ENCODE measurements around the gene CD44. TPM values are rescaled to one million over a fixed set of nuclear protein-coding genes. Genes with fewer than 3 reads are reported as not detected.
A peak's percentile ranks its signal among the peaks of the same experiment; 100 is the strongest.

The CD44 gene
- total RNA-seq, 1 donor from 2014 or later = 249 TPM

DNA sequence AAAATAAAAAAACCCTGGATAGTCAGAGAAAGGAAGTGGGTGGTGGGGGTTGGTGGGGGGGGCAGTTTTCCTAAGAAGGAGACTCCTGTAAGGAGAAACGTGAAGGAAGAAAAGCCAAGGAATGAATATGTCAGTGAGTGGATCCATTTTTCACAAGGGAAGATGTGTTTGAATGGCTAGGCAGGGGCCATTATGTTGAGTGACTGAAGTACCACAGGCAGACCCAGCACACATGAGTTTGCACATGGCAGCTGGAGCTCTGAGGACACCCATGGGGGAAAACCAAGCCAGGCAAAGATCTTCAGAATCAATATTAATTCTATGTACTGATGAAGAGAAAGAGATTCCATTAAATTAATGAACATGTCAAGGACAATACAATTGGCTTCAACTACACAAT, 67.6 kb downstream of the CD44 start:
- DNase-seq (ENCODE audit: low spot score) = no peak
- peaks cover 3% of the 10 kb centered on the region for H3K4me1 Mint-ChIP-seq (ENCODE audit: low read depth)
- H3K27ac Mint-ChIP-seq = no peak overlapping the region
- no peak overlapping the region for H3K4me3 Mint-ChIP-seq (ENCODE audit: low read depth)
- peaks cover 28% of the 10 kb centered on the region for H3K9me3 Mint-ChIP-seq
- no peaks in the 10 kb centered on the region for H3K27me3 Mint-ChIP-seq (ENCODE audit: low read depth)
- H3K36me3 Mint-ChIP-seq (ENCODE audit: low read depth) = peaks cover 98% of the 10 kb centered on the region
- intact Hi-C loops (cut with micrococcal nuclease) = no loop called here

GRCh38 chr11:35207471-35208403, 68.8 kb downstream of the CD44 start:
- no peaks in the 10 kb centered on the region for H3K27me3 Mint-ChIP-seq (ENCODE audit: low read depth)
- no peak overlapping the region for H3K27ac Mint-ChIP-seq
- intact Hi-C loops (cut with micrococcal nuclease) = no loop called here

DNA sequence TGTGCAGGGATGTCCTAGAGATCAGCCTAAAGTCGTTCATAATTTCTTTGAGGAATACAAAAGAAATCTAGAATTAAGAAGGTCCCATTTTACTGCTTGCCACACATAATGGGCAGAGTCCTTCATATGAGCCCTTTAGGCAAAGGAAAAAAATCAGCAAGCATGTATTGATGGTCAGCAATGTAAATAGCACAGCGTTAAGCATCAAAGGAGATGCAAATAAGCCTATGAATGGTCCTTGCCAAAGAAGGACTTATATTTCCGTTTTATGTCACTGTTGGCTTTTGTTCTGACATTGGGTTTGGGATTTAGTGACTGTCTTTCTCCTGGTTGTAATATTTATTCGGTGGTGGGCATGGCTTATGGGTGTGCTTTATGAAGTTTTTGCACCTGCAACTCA, 69.8 kb downstream of the CD44 start:
- no peak overlapping the region for H3K27ac Mint-ChIP-seq
- no peak overlapping the region for H3K4me3 Mint-ChIP-seq (ENCODE audit: low read depth)
- DNase-seq (ENCODE audit: low spot score) = no peak
- intact Hi-C loops (cut with micrococcal nuclease) = no loop called here
- no peaks in the 10 kb centered on the region for H3K27me3 Mint-ChIP-seq (ENCODE audit: low read depth)
- peaks cover 8% of the 10 kb centered on the region for H3K4me1 Mint-ChIP-seq (ENCODE audit: low read depth)
- peaks cover 98% of the 10 kb centered on the region for H3K36me3 Mint-ChIP-seq (ENCODE audit: low read depth)
- H3K9me3 Mint-ChIP-seq = peaks cover 31% of the 10 kb centered on the region

More at GRCh38 chr11:35207471-35208403, 68.8 kb downstream of the CD44 start:
- Mint-ChIP-seq H3K9me3 (peaks cover 31% of the 10 kb centered on the region), H3K4me3 (ENCODE audit: low read depth) (no peak overlapping the region), H3K36me3 (ENCODE audit: low read depth) (peaks cover 98% of the 10 kb centered on the region), H3K4me1 (ENCODE audit: low read depth) (peaks cover 3% of the 10 kb centered on the region)
- DNase-seq (ENCODE audit: low spot score) = no peak

GRCh38 chr11:35210876-35211546, 72.0 kb downstream of the CD44 start:
- peaks cover 24% of the 10 kb centered on the region for H3K4me1 Mint-ChIP-seq (ENCODE audit: low read depth)
- no peak overlapping the region for H3K27ac Mint-ChIP-seq

GRCh38 chr11:35211952-35212351, 73.0 kb downstream of the CD44 start:
- DNase-seq (ENCODE audit: low spot score) = no peak
- H3K36me3 Mint-ChIP-seq (ENCODE audit: low read depth) = peaks cover 98% of the 10 kb centered on the region
- no peak overlapping the region for H3K27ac Mint-ChIP-seq
- intact Hi-C loops (cut with micrococcal nuclease) = no loop called here
- H3K4me1 Mint-ChIP-seq (ENCODE audit: low read depth) = peaks cover 33% of the 10 kb centered on the region
- H3K9me3 Mint-ChIP-seq = peaks cover 28% of the 10 kb centered on the region
- H3K4me3 Mint-ChIP-seq (ENCODE audit: low read depth) = no peak overlapping the region
- H3K27me3 Mint-ChIP-seq (ENCODE audit: low read depth) = no peaks in the 10 kb centered on the region

More at GRCh38 chr11:35210876-35211546, 72.0 kb downstream of the CD44 start:
- no peak for DNase-seq (ENCODE audit: low spot score)
- Mint-ChIP-seq H3K27me3 (ENCODE audit: low read depth) (no peaks in the 10 kb centered on the region), H3K36me3 (ENCODE audit: low read depth) (peaks cover 98% of the 10 kb centered on the region), H3K4me3 (ENCODE audit: low read depth) (no peak overlapping the region), H3K9me3 (peaks cover 31% of the 10 kb centered on the region)
- intact Hi-C loops (cut with micrococcal nuclease) = no loop called here

- DNase-seq (ENCODE audit: low spot score) = no peak
- H3K27me3 Mint-ChIP-seq (ENCODE audit: low read depth) = no peaks in the 10 kb centered on the region
- H3K36me3 Mint-ChIP-seq (ENCODE audit: low read depth) = peaks cover 96% of the 10 kb centered on the region
- H3K4me1 Mint-ChIP-seq (ENCODE audit: low read depth) = peaks cover 45% of the 10 kb centered on the region
- no peak overlapping the region for H3K4me3 Mint-ChIP-seq (ENCODE audit: low read depth)
- H3K27ac Mint-ChIP-seq = peak overlapping the region; percentile 33
- intact Hi-C loops (cut with micrococcal nuclease) = no loop called here
- peaks cover 22% of the 10 kb centered on the region for H3K9me3 Mint-ChIP-seq
Measured at GRCh38 chr11:35214226-35214770, 75.3 kb downstream of the CD44 start.

- H3K4me3 Mint-ChIP-seq (ENCODE audit: low read depth) = no peak overlapping the region
- H3K27ac Mint-ChIP-seq = no peak overlapping the region
- peaks cover 45% of the 10 kb centered on the region for H3K4me1 Mint-ChIP-seq (ENCODE audit: low read depth)
- peaks cover 96% of the 10 kb centered on the region for H3K36me3 Mint-ChIP-seq (ENCODE audit: low read depth)
- DNase-seq (ENCODE audit: low spot score) = peak; percentile 11
- intact Hi-C loops (cut with micrococcal nuclease) = loop anchor here (5.0 kb wide), 1 partner anchor 47 kb away; no protein-coding TSS in a partner anchor
- no peaks in the 10 kb centered on the region for H3K27me3 Mint-ChIP-seq (ENCODE audit: low read depth)
- H3K9me3 Mint-ChIP-seq = peaks cover 18% of the 10 kb centered on the region
Measured at GRCh38 chr11:35214792-35215193, 75.8 kb downstream of the CD44 start.

GRCh38 chr11:35215945-35216344, 77.0 kb downstream of the CD44 start:
- Mint-ChIP-seq H3K4me1 (ENCODE audit: low read depth) (peaks cover 45% of the 10 kb centered on the region), H3K27ac (no peak overlapping the region), H3K9me3 (peaks cover 7% of the 10 kb centered on the region), H3K36me3 (ENCODE audit: low read depth) (peaks cover 94% of the 10 kb centered on the region), H3K27me3 (ENCODE audit: low read depth) (no peaks in the 10 kb centered on the region), H3K4me3 (ENCODE audit: low read depth) (no peak overlapping the region)
- no peak for DNase-seq (ENCODE audit: low spot score)
- intact Hi-C loops (cut with micrococcal nuclease) = loop anchor here (5.0 kb wide), 1 partner anchor 49 kb away; no protein-coding TSS in a partner anchor

GRCh38 chr11:35216962-35217678, 78.1 kb downstream of the CD44 start:
- intact Hi-C loops (cut with micrococcal nuclease) = loop anchor here (5.0 kb wide), 1 partner anchor 50 kb away; no protein-coding TSS in a partner anchor
- H3K9me3 Mint-ChIP-seq = no peaks in the 10 kb centered on the region
- DNase-seq (ENCODE audit: low spot score) = peak; percentile 13
- no peaks in the 10 kb centered on the region for H3K27me3 Mint-ChIP-seq (ENCODE audit: low read depth)
- H3K4me1 Mint-ChIP-seq (ENCODE audit: low read depth) = peaks cover 44% of the 10 kb centered on the region
- peak overlapping the region; percentile 29 for H3K27ac Mint-ChIP-seq
- peaks cover 94% of the 10 kb centered on the region for H3K36me3 Mint-ChIP-seq (ENCODE audit: low read depth)
- no peak overlapping the region for H3K4me3 Mint-ChIP-seq (ENCODE audit: low read depth)

DNA sequence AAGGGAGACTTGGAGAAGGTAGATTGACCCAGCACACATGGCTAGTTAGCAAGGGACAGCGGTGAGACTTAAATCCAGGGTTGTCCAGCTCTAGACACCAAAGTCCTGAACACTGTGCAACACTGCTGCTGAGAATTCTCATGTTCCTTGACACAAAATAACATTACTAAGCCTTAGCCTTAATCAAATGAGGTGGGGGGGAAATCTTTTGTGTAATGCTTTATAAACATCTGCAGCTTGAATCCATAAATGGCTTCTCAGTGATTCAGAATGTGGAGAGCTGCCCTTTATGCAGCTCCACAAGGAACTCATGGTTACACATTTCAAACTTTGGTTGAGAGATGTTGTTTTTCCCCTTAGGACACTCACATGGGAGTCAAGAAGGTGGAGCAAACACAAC, 80.0 kb downstream of the CD44 start:
- intact Hi-C loops (cut with micrococcal nuclease) = loop anchor here (5.0 kb wide), 1 partner anchor 52 kb away; no protein-coding TSS in a partner anchor
- Mint-ChIP-seq H3K4me3 (ENCODE audit: low read depth) (no peak overlapping the region), H3K27me3 (ENCODE audit: low read depth) (no peaks in the 10 kb centered on the region), H3K36me3 (ENCODE audit: low read depth) (peaks cover 94% of the 10 kb centered on the region), H3K9me3 (no peaks in the 10 kb centered on the region), H3K27ac (peak overlapping the region; percentile 17), H3K4me1 (ENCODE audit: low read depth) (peaks cover 38% of the 10 kb centered on the region)
- DNase-seq (ENCODE audit: low spot score) = no peak

GRCh38 chr11:35223371-35223796, 84.4 kb downstream of the CD44 start:
- intact Hi-C loops (cut with micrococcal nuclease) = no loop called here
- no peak for DNase-seq (ENCODE audit: low spot score)
- Mint-ChIP-seq H3K27me3 (ENCODE audit: low read depth) (no peaks in the 10 kb centered on the region), H3K9me3 (no peaks in the 10 kb centered on the region), H3K27ac (no peak overlapping the region), H3K36me3 (ENCODE audit: low read depth) (peaks cover 96% of the 10 kb centered on the region), H3K4me1 (ENCODE audit: low read depth) (peaks cover 8% of the 10 kb centered on the region), H3K4me3 (ENCODE audit: low read depth) (no peak overlapping the region)

DNA sequence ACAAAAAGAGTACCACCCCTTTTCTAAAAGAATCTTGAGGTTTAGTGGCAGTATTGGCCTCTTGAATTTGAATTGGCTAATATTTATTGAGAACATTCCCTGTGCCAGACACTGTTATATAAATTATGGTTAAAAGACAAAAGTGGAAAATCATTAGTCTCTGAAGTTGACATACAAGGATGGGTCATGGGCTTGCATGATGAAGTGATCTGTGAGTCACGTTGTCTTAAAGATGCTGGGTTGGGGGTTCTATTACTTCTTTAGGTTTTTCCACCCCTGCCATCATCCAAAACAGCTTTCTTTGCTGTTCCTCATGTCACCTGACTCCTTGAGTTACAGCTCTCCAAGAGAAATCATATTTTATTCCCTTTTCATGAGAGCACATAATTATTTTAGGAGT, 85.0 kb downstream of the CD44 start:
- Mint-ChIP-seq H3K9me3 (no peaks in the 10 kb centered on the region), H3K27me3 (ENCODE audit: low read depth) (no peaks in the 10 kb centered on the region), H3K27ac (no peak overlapping the region), H3K36me3 (ENCODE audit: low read depth) (peaks cover 96% of the 10 kb centered on the region), H3K4me1 (ENCODE audit: low read depth) (peaks cover 5% of the 10 kb centered on the region), H3K4me3 (ENCODE audit: low read depth) (no peak overlapping the region)
- no peak for DNase-seq (ENCODE audit: low spot score)
- intact Hi-C loops (cut with micrococcal nuclease) = no loop called here

Data from activated T-helper 2 cell treated with anti-CD3 and anti-CD28 coated beads, Interferon-gamma antibody, Interleukin-2, Interleukin-4, amounts not matched to agents 10 μg/mL and 5 μg/mL and 100 μg/mL, durations not matched to agents 14 hours and 24 hours and 36 hours (primary cell).